Activated CD8-positive, alpha-beta memory T cell treated with anti-CD3 and anti-CD28 coated beads, Interleukin-2, amount 50 U/mL, for 1 hour (primary cell): ENCODE results near the gene CYP11A1.

Experiments used
- DNase-seq: peaks from one replicate; pipeline ENCODE4 v3.0.0-alpha.2; 2020; ENCODE audit errors: extremely low read depth

The CYP11A1 gene

DNA sequence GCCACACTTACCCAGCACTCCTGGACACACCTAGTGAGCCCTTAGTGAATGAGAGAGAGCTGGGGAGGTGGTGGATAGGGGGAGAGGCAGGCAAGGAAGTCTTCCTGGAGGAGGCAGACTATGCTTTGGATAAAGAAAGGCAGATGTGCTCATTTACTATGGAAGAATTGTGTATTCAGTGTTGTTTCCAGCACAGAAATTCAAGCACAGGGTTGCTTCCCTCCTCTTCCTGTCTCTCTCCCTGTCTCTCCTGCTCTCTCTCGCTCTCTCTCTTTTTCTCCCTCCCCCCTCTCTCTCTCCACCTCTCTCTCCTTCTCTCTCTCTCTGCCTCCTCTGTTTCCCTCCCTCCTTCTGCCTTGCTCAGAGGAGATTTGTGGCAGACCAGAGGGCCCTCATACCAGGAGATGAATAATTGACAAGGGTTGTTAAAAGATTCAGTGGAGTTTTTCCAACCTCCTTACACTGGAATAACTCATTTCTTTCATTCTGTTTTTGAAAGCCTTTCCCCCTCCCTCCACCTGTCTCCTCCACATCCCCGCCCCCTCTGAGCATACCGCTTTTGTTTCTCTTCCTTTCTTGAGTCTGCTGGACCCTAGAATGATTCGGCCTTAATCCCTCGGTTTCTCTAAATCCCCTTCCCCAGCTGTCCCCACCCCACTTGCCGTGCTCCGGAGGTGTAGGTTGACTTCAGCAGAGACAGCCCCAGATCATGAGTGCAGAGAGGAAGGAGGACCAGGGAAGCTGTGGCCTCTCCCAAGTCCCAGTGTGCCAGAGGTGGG lies 65.7 kb downstream of the CYP11A1 start:
- no peak for DNase-seq

DNA sequence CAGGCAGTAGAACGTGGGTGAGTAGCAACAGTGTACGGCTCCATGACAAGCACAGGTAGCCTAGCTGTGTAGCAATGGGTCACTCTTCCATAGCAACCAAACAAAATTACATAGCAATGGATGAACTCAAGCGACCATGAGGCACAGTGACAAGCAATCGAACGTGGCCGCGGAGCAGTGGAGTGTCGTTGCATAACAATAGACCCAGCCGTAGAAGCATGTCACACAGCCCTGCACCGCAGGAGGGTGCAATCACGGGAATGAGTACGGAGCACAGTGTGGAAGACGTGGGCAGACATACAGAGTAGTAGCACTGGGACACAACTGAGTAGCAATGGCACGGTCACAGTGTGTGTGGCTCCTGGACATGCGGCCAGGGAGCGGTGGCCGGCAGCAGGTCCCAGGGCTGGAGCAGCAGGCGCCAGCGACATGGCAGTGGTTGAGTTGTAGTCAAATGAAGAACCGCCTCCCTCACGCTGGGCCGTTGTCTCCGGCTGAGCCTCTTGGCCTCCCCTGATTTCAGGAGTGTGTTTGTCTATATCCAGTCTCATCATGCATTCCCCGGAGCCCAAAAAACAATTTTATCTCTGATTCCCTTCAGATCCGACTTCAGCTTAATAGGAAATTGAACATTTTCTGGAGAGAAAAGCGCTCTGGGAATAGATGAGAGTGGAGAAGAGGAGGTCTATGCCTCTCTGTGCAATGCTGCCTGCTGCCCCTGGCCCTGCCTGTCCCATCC lies 67.2 kb downstream of the CYP11A1 start:
- DNase-seq: no peak

DNA sequence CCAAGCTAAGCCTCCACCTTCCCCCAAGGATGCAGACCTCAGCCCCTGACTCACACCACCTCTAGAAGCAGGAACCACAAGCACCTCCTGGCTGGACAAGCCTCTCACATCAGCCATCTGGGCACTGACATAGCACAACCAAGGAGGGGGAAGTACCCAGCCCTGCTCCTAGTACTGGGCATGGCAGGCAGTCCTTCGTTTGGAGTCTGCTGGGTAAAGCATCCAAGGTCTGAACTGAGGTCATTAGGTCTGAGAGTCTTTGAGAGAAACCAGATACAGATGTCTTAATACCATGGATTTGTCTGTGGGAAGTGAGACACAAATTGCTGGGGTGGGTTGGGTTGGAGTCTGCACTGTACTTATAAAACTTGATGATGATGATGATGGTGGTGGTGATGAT lies 69.6 kb downstream of the CYP11A1 start:
- DNase-seq: no peak

DNA sequence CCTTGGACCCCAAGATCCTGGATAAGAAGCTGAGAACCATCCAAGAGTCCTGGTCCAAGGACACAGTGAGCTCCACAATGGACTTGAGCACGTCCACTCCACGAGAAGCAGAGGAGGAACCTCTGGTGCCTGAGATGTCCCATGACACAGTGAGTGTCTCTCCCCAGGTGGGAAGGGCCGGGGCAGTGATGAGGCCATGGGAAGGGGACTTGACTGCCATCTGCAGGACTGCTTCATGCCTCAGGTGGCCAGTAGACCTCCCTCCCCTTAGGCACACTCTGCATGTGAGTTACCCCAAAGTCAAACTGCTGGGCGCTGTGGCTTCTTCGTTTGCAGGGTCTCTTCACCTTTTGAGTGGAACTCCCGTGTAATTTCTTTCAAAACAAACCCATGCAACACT lies 71.6 kb downstream of the CYP11A1 start:
- DNase-seq: no peak

DNA sequence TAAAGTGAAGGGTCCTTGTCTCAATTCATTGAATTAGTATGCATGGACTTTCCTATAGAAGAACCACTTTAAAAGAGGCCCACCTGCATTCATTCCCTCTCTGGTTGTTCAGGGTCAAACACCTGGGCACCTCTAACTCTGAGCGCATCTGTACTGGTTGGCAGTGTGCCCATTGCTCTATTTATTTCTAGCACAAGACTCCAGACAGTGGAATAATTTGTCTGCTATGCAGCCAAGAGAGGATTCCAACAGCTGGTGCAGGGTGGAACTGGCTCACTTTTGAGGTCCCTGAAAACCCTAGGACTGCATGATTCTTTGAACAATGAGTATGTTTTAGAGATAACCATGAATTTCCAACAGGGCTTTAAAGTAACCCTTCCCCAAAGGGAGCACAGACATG lies 73.4 kb downstream of the CYP11A1 start:
- DNase-seq: no peak

DNA sequence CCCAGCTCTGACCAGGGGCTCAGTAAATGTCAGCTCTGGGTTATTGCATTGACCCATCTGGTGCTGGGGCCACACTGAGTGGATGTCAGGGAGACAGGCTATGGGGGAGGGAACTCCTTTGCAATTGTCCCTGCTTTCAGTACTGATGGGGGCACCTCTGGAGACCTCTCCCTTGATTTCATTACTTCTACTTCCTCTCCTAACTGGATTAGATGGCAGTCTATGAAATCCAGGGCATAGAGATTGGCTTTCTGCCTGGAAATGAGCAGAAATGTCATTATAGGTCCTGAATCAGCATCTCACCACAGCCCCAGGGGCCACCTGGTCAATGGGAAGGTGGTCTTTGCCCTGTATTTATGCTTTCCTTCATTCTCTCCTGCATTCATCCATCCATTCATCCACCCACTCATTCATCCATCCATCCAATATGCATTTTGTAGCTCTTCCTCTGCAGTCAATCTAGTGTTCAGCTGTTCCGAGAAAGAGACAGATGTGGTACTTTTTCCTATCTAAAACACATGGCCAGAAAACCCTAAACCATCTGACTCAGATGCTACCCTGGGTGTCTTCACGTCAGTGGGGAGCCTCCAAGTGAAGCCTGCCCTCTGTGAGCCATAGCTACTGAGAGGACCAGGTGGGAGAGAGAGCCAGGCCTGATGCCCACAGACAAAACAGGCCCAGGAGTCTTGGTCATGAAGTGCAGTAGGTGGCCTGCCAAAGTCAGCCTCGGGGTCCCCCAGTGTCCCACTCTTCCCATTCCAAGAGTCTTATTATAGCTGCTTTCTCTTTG lies 74.2 kb downstream of the CYP11A1 start:
- no peak for DNase-seq

DNA sequence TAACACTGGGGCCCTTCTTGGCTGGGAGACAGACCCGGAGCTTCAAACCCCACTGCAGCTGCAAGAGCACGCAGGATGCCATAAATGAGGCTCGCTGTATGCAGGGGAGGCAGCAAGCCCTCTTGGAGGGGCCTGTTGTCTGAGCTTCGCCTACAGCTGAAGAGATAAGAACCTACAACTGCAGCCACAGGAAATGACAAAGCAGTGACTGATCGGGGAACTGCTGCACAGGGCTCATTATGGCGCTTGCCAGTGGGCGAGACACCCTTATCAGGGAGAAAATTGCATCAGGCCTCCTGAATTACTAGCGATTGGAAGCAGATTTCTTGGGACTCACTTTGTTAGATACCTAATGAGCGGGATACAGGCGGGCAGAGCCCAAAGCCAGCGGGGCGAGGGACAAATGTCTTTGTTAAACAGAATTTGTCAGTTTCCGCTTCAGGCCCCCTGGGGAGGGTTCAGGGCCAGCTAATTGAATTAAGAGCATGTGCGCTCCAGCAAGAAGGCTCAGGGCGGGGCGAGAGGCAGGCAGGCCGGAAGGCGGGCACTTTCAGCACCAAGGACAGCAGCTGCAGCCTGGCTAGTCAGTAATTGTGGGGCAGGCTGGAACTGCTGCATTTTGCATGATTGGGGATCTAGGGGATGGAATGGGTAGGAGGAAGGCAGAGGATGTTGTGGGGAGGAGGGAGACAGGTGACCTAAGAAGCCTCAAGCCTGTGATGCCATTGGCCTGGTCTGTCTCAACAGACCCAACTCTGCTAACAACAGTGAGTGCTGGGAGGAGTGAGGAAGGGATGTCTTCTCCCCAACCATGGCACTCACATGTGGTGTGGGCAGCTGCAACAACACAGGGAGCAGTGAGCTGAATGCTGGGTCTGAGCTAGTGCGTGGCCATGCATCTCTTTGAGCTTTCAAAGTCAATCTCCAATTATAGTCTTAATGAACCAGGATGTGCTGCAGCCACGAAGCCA lies 76.1 kb downstream of the CYP11A1 start:
- peak; percentile 19 for DNase-seq

DNA sequence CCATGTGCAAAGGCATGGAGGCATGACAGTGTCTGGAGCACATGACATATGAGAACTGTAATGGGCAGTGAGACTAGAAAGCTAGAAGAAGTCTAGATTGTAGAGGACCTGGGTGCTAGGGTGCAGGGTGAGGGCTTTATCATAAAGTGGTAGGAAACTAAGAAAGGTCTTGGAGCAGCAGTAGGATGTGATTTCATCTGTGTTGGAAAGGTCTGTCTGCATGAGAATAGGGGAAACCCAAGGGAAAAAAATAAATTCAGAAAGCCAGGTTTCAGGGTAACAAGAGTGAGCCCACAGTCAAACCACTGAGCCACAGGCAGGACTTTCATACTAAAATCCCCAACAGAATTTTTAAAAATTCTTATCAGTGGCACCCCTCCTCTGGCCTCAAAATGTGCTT lies 76.8 kb downstream of the CYP11A1 start:
- no peak for DNase-seq

DNA sequence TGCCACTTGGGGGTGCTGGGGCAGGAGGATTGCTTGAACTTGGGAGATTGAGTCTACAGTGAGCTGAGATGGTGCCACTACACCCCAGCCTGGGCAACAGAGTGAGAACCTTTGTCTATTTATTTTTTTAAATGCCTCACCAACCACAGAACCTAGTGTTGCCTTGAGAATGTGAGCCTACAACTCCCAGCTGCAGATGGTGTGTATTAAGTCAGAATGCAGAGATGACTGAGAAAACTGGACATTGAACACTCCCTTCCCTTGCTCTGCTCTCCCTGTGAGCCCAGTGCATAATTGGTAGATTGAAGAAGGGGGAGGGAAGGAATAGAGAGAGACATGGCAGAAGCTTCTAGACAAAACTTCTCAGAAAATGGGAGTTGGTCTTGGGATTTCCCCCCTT lies 77.8 kb downstream of the CYP11A1 start:
- DNase-seq: no peak
